IMR-90 (cell line): ENCODE measurements around the gene CEACAM3. TPM values are rescaled to one million over a fixed set of nuclear protein-coding genes. Genes with fewer than 3 reads are reported as not detected.

Experiments
- ATAC-seq: fragments of 200-7000 bp; cut with Tn5 transposase; 2 replicates; pipeline ENCODE4 v1.9.1; 2020; ENCODE audit warnings: low read depth, mild to moderate bottlenecking, moderate library complexity
- BruUV-seq: library from RNA; stranded (reverse); fragments of 400-500 nt; replicated peaks from 2 replicates; lab custom pipeline; 2021; lab: Mats Ljungman, UMichigan
- CTCF ChIA-PET: fragments of 300-600 bp; formaldehyde crosslinking; extraction: SDS; loops from one replicate; lab custom pipeline; 2021; ENCODE audit warnings: antibody characterized with exemption; lab: Yijun Ruan, JAX
- POLR2A ChIA-PET: fragments of 300-600 bp; sonication (Branson Sonifier 250); formaldehyde crosslinking; loops from one replicate; lab custom pipeline; 2022; ENCODE audit warnings: antibody characterized with exemption; ENCODE audit not compliant: unreplicated experiment; lab: Charles Lee
- DNase-seq: peaks from one replicate; pipeline ENCODE4 v3.0.0; 2013
- H2AFZ ChIP-seq: replicated peaks from 2 replicates; pipeline ENCODE3; 2013; ENCODE audit warnings: low read length, mild to moderate bottlenecking; ENCODE audit not compliant: poor library complexity
- H2AK5ac ChIP-seq: 2 replicates; pipeline ENCODE4 v1.6.1; 2013; ENCODE audit warnings: low read depth, low read length, inconsistent platforms
- H2AK9ac ChIP-seq: replicated peaks from 2 replicates; pipeline ENCODE3; 2013; ENCODE audit warnings: mild to moderate bottlenecking, low read depth, low read length, moderate library complexity; ENCODE audit not compliant: poor library complexity
- H2BK120ac ChIP-seq: 2 replicates; pipeline ENCODE4 v1.6.1; 2013; ENCODE audit warnings: low read depth, low read length, inconsistent platforms
- H2BK15ac ChIP-seq: 3 replicates; pipeline ENCODE4 v1.6.1; 2013; ENCODE audit warnings: low read depth, low read length, inconsistent platforms
- H2BK20ac ChIP-seq: 2 replicates; pipeline ENCODE4 v1.6.1; 2013; ENCODE audit warnings: low read depth, mild to moderate bottlenecking, inconsistent platforms, low read length, moderate library complexity
- H2BK5ac ChIP-seq: 2 replicates; pipeline ENCODE4 v1.6.1; 2013; ENCODE audit warnings: mild to moderate bottlenecking, low read depth, low read length, inconsistent platforms; ENCODE audit not compliant: poor library complexity, severe bottlenecking
- H3K14ac ChIP-seq: replicated peaks from 2 replicates; pipeline ENCODE4 v1.6.1; 2013; ENCODE audit warnings: low read depth, low read length, inconsistent platforms
- H3K18ac ChIP-seq: 2 replicates; pipeline ENCODE4 v1.6.1; 2013; ENCODE audit warnings: low read depth, low read length, control low read depth
- H3K23ac ChIP-seq: 2 replicates; pipeline ENCODE4 v1.6.1; 2013; ENCODE audit warnings: low read depth, low read length, inconsistent platforms
- H3K27ac ChIP-seq: 2 replicates; pipeline ENCODE4 v1.5.1; 2013; ENCODE audit warnings: mild to moderate bottlenecking, control low read depth, low read length; ENCODE audit not compliant: insufficient read depth
- H3K27me3 ChIP-seq: 2 replicates; pipeline ENCODE4 v1.6.1; 2013; ENCODE audit warnings: low read length; ENCODE audit not compliant: control insufficient read depth, insufficient read depth
- H3K36me3 ChIP-seq: 2 replicates; pipeline ENCODE4 v1.6.1; 2013; ENCODE audit warnings: low read length, mixed read lengths; ENCODE audit not compliant: control insufficient read depth, insufficient read depth
- H3K4ac ChIP-seq: 2 replicates; pipeline ENCODE4 v1.6.1; 2013; ENCODE audit warnings: low read depth, low read length, inconsistent platforms
- H3K4me1 ChIP-seq: 2 replicates; pipeline ENCODE4 v1.6.1; 2013; ENCODE audit warnings: low read length, mixed read lengths; ENCODE audit not compliant: control insufficient read depth, insufficient read depth
- H3K4me2 ChIP-seq: 2 replicates; pipeline ENCODE4 v1.6.1; 2013; ENCODE audit warnings: low read depth, mild to moderate bottlenecking, control low read depth, low read length, moderate library complexity
- H3K4me3 ChIP-seq: 2 replicates; pipeline ENCODE4 v1.5.1; 2013; ENCODE audit warnings: low read depth, mild to moderate bottlenecking, control low read depth, low read length, moderate library complexity; ENCODE audit not compliant: insufficient read depth
- H3K56ac ChIP-seq: 2 replicates; pipeline ENCODE4 v1.6.1; 2013; ENCODE audit warnings: low read length, inconsistent platforms; ENCODE audit not compliant: insufficient read depth; ENCODE audit errors: extremely low read depth
- H3K79me1 ChIP-seq, 2 experiments: 2 replicates each; pipeline ENCODE4 v1.6.1; 2013; ENCODE audit warnings: low read length in 2 of 2, inconsistent platforms in 1 of 2, low read depth in 1 of 2
- H3K9ac ChIP-seq: 2 replicates; pipeline ENCODE4 v1.6.1; 2013; ENCODE audit warnings: low read depth, low read length, control low read depth
- H3K9me1 ChIP-seq: 2 replicates; pipeline ENCODE4 v1.6.1; 2013; ENCODE audit warnings: low read length, inconsistent platforms; ENCODE audit not compliant: insufficient read depth
- H3K9me3 ChIP-seq: 2 replicates; pipeline ENCODE4 v1.6.1; 2013; ENCODE audit warnings: low read length; ENCODE audit not compliant: control insufficient read depth, insufficient read depth
- H4K20me1 ChIP-seq: 2 replicates; pipeline ENCODE4 v1.6.1; 2013; ENCODE audit warnings: low read length, inconsistent platforms; ENCODE audit not compliant: insufficient read depth
- H4K5ac ChIP-seq: 2 replicates; pipeline ENCODE4 v1.6.1; 2013; ENCODE audit warnings: mild to moderate bottlenecking, low read depth, low read length, control low read depth
- H4K8ac ChIP-seq, 2 experiments: 2 replicates each; pipeline ENCODE4 v1.6.1; 2013; ENCODE audit warnings: low read depth in 2 of 2, low read length in 2 of 2, control low read depth in 1 of 2, inconsistent platforms in 1 of 2
- H4K91ac ChIP-seq: 2 replicates; pipeline ENCODE4 v1.6.1; 2013; ENCODE audit warnings: low read depth, low read length, inconsistent platforms; ENCODE audit not compliant: insufficient read depth
- BHLHE40 ChIP-seq: fragments of 150-350 bp; IDR thresholded peaks from 2 replicates; pipeline ENCODE4 v1.6.1; 2016; ENCODE audit warnings: mild to moderate bottlenecking, low read depth, low read length
- CEBPB ChIP-seq: IDR thresholded peaks from 2 replicates; pipeline ENCODE4 v1.6.1; 2012; ENCODE audit warnings: low read depth, low read length, improper control_type of control experiment
- CHD1 ChIP-seq: IDR thresholded peaks from 2 replicates; pipeline ENCODE4 v1.6.1; 2012; ENCODE audit warnings: low read depth, low read length, improper control_type of control experiment
- CTCF ChIP-seq: conservative IDR thresholded peaks from 2 replicates; pipeline ENCODE4 v1.5.1; 2012; ENCODE audit warnings: mild to moderate bottlenecking, low read depth, low read length, improper control_type of control experiment
- ELK1 ChIP-seq: fragments of 150-350 bp; IDR thresholded peaks from 2 replicates; pipeline ENCODE4 v1.6.1; 2016; ENCODE audit warnings: low read depth, mild to moderate bottlenecking, low read length, moderate library complexity, borderline replicate concordance
- FOS ChIP-seq: fragments of 150-350 bp; IDR thresholded peaks from 2 replicates; pipeline ENCODE4 v1.6.1; 2016; ENCODE audit warnings: low read depth, low read length
- MAFK ChIP-seq: IDR thresholded peaks from 2 replicates; pipeline ENCODE4 v1.6.1; 2012; ENCODE audit warnings: low read depth, low read length, improper control_type of control experiment
- MAZ ChIP-seq: IDR thresholded peaks from 2 replicates; pipeline ENCODE4 v1.6.1; 2012; ENCODE audit warnings: low read depth, mild to moderate bottlenecking, low read length, improper control_type of control experiment, moderate library complexity, borderline replicate concordance
- MXI1 ChIP-seq: IDR thresholded peaks from 2 replicates; pipeline ENCODE4 v1.6.1; 2012; ENCODE audit warnings: low read depth, mild to moderate bottlenecking, low read length, moderate library complexity, borderline replicate concordance
- NFE2L2 ChIP-seq: fragments of 150-350 bp; IDR thresholded peaks from 2 replicates; pipeline ENCODE4 v1.6.1; 2016; ENCODE audit warnings: low read depth, mild to moderate bottlenecking, low read length
- POLR2A ChIP-seq: IDR thresholded peaks from 2 replicates; pipeline ENCODE4 v1.6.1; 2012; ENCODE audit warnings: mild to moderate bottlenecking, low read depth, low read length
- RAD21 ChIP-seq: IDR thresholded peaks from 2 replicates; pipeline ENCODE4 v1.6.1; 2012; ENCODE audit warnings: low read length, improper control_type of control experiment
- RCOR1 ChIP-seq: IDR thresholded peaks from 2 replicates; pipeline ENCODE4 v1.6.1; 2012; ENCODE audit warnings: mild to moderate bottlenecking, low read length, improper control_type of control experiment; ENCODE audit not compliant: insufficient replicate concordance
- RFX5 ChIP-seq: IDR thresholded peaks from 2 replicates; pipeline ENCODE4 v1.8.0; 2012; ENCODE audit warnings: low read depth, mild to moderate bottlenecking, low read length, moderate library complexity
- SMC3 ChIP-seq: fragments of 150-350 bp; IDR thresholded peaks from 2 replicates; pipeline ENCODE4 v1.6.1; 2016; ENCODE audit warnings: low read depth, mild to moderate bottlenecking, antibody characterized with exemption, low read length, moderate library complexity
- USF2 ChIP-seq: fragments of 150-350 bp; IDR thresholded peaks from 2 replicates; pipeline ENCODE4 v1.6.1; 2017; ENCODE audit warnings: mild to moderate bottlenecking, antibody characterized with exemption, low read length, low read depth
- WGBS, 2 experiments: methylation state at CpG; one replicate each; pipeline versions ENCODE4 v1.1.5 to v1.1.7; 2013; ENCODE audit warnings: missing lambda C conversion rate in 2 of 2; ENCODE audit not compliant: insufficient read length in 1 of 2; ENCODE audit errors: extremely low coverage in 2 of 2; 5-methylcytosine and 5-hydroxymethylcytosine counted together
- dilution Hi-C: fragments of 300-500 bp; cut with HindIII; formaldehyde crosslinking; loops from one replicate; pipeline ENCODE4 v1.14.3; 2018; ENCODE audit warnings: low sequenced_read_pairs; ENCODE audit not compliant: unreplicated experiment
- in situ Hi-C: fragments of 300-500 bp; cut with MboI; formaldehyde crosslinking; loops from 3 replicates; pipeline ENCODE4 v1.14.3; 2019; ENCODE audit warnings: low sequenced_read_pairs, inconsistent platforms, mixed read lengths
- intact Hi-C: fragments of 100-400 bp; cut with micrococcal nuclease; formaldehyde crosslinking; loops from 2 replicates; pipeline ENCODE4 v1.10.0; 2022
- polyA plus RNA-seq, 3 experiments: library from polyadenylated mRNA; depleted of rRNA; stranded (reverse); fragments of >200 nt; gene quantifications; 2 replicates each; pipeline ENCODE4 v1.2.3, GENCODE V29; 2012; ENCODE audit warnings: low replicate concordance in 1 of 3
- total RNA-seq: library from RNA; depleted of rRNA; stranded (reverse); fragments of >200 nt; gene quantifications from 2 replicates; pipeline ENCODE4 v1.2.3, GENCODE V29; 2012

CEACAM3 gene
- total and polyA plus RNA-seq, 2 of the 4 experiments (the other 2 are of a cell fraction): not detected

GRCh38 chr19:41807176-41807575 is 10.8 kb downstream of the CEACAM3 start:
- ChIA-PET CTCF (interaction anchor here (1.1 kb wide), 1 partner anchor 14 kb away, joined by 6 read pairs; no protein-coding TSS in a partner anchor), POLR2A (no interaction called here)
- ATAC-seq: no peak
- no peak overlapping the region for H2BK15ac ChIP-seq
- H2AFZ ChIP-seq: no peak overlapping the region
- no peak overlapping the region for H3K14ac ChIP-seq
- no TSS peak for BruUV-seq
- dilution Hi-C loops: no loop called here
- no peak overlapping the region for H3K4me2 ChIP-seq
- H3K4me1 ChIP-seq: no peaks in the 10 kb centered on the region
- no peak overlapping the region for H2BK120ac ChIP-seq
- H4K91ac ChIP-seq: no peak overlapping the region
- TF ChIP-seq RAD21 (no peak), RCOR1 (no peak), MAFK (no peak), CEBPB (no peak), CTCF (no peak), POLR2A (no peak), ELK1 (no peak), RFX5 (no peak), FOS (no peak), CHD1 (no peak), USF2 (no peak), NFE2L2 (no peak), SMC3 (no peak), BHLHE40 (no peak), MXI1 (no peak), MAZ (no peak)
- no peaks in the 10 kb centered on the region for H3K27me3 ChIP-seq
- H3K27ac ChIP-seq: no peak overlapping the region
- no peak overlapping the region for H3K4me3 ChIP-seq
- H2AK9ac ChIP-seq: no peak overlapping the region
- no peaks in the 10 kb centered on the region for H3K79me1 ChIP-seq
- no peak overlapping the region for H3K56ac ChIP-seq
- no peak overlapping the region for H2BK20ac ChIP-seq
- intact Hi-C loops: no loop called here
- H2BK5ac ChIP-seq: no peak overlapping the region
- no peak overlapping the region for H2AK5ac ChIP-seq
- H3K36me3 ChIP-seq: no peaks in the 10 kb centered on the region
- no peak overlapping the region for H3K9ac ChIP-seq
- no peaks in the 10 kb centered on the region for H3K9me3 ChIP-seq
- in situ Hi-C loops: no loop called here
- no peak overlapping the region for H3K23ac ChIP-seq
- no peaks in the 10 kb centered on the region for H3K9me1 ChIP-seq
- H4K5ac ChIP-seq: no peak overlapping the region
- H4K8ac ChIP-seq: no peak overlapping the region
- H3K18ac ChIP-seq: no peak overlapping the region
- DNase-seq: no peak
- H4K20me1 ChIP-seq: no peaks in the 10 kb centered on the region
- no peak overlapping the region for H3K4ac ChIP-seq
- 60% methylated on average over 1 of the region's 3 CpGs; no CpG with 5 or more reads in 1 of the 2 experiments for WGBS, 2 experiments
